Activated T-cell treated with anti-CD3 and anti-CD28 coated beads, Interleukin-2, amount 50 U/mL, for 48 hours (primary cell): ENCODE results near the gene IRF1.

Experiments
- DNase-seq, 2 experiments: peaks; one replicate each; pipeline ENCODE4 v3.0.0-alpha.2; 2020

The IRF1 gene

GRCh38 chr5:132460846-132461568 is 29.6 kb downstream of the IRF1 start:
- no peak for DNase-seq

- no peak for DNase-seq
Measured at GRCh38 chr5:132459983-132460838, 30.4 kb downstream of the IRF1 start.

DNA sequence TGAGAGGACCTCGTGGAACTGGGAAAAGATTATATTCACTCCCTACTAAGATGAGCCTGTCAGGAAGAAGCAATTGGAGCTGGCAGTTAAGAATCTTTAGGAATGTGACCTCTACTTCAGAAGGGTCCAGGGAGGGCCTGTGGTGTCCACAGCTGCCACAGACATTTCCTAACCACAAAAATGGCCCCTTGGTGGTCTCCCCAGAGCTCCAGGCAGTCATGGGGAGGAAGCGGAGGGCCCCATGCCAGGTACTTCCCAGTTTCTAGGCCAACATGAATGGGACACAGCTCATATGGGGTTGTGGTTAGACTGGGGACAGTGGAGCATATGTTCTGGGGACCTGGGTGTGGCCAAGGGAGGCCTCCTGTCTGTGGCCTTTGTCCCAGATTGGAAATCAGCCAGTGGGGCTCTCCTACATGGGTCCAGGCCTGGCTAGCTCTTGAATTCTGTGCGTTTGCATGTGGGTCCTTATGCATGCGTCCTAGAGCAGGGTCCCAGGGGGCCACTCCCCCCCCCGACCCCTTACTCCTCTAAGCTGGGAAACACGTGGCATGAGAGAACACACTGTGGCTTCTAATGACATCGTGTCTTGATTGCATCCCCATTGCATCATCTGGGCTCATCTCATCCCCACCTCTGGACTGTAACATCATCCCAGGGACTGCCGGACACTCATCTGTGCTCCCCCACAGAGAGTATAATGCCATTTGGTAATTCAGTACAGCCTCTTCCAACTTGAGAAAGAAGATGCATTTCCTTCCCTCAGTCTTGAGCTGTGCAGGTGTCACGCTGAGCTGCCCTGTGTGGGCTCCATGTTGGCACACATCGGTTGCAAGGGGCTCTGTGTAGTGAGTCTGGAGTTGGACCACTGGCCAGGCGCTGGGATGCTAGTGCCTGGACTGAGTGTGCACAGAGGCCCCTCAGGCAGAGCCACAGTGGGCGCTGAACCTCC is 31.3 kb downstream of the IRF1 start:
- no peak for DNase-seq

DNA sequence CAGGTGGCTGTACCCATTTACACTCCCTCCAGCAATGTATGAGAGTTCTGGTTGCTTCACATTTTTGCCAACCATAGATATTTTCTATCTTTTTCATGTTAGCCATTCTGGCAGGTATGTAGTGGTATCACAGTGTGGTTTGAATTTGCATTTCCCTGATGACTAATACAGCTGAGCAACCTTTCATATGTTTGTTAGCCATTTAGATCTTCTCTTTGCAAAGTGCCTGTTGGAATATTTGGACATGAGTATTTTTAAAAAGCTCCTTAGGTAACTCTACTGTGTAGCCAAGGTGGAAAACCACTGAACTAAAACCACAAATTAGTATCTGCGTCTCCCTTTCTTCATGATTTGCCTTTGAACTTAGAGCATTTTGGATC is 31.9 kb downstream of the IRF1 start:
- no peak for DNase-seq

GRCh38 chr5:132458226-132458560 is 32.4 kb downstream of the IRF1 start:
- no peak for DNase-seq

- peak; percentile 32 to 43 for DNase-seq
Measured at GRCh38 chr5:132457371-132458225, 33.0 kb downstream of the IRF1 start.

DNA sequence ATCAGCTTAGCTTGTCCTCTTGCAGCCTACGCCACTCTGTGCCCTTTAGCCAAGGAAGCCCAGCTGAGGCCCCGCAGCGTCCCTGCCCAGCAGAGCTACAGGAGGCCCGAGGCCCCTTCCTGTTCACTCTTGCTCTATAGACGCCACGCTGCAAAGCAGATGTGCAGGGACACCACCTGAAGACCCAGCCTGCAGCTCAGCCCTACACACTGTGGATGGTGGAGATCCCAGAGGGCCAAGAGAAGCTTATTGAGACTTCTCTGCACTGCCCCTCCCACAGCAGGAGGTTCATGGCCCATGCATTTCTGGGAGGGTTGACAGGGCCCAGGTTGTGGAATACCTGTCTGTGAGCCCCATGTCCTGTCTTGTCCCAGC is 33.6 kb downstream of the IRF1 start:
- DNase-seq: peak in 1 of 2 experiments; percentile 44

DNA sequence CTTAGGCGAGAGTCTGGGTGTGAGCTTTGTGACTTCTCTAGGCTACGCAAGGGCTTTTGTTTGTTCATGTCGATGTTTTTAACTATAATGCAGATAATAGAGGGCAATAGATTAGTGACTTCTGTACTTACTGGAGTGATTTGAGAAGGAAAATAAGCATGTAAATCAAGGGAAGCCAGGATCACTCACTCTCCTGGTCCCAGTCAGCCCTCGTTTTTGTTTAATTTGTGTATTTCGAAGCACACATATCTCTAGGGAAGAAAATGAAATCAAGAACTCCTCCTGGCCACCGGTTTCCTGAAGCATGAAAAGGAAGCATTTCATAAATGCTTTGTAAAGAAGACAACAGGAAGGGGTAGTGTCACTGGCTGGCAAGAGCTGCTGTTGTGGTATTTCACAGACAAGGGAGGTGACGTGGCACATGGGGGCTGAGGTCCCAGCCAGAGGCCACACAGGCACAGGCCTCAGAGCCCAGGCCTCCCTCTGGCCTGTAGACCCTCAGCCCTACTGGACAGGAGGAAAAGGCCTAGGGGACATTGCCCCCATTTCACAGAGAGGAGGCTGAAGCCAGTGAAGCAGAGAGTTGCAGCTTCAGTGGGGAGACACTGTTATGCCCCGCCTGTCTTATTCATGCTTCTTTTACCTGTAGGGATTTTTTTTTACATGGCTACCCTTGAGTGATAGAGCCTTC is 34.1 kb downstream of the IRF1 start:
- DNase-seq: peak; percentile 63 to 75

GRCh38 chr5:132455614-132456115 is 34.9 kb downstream of the IRF1 start:
- DNase-seq: no peak

DNA sequence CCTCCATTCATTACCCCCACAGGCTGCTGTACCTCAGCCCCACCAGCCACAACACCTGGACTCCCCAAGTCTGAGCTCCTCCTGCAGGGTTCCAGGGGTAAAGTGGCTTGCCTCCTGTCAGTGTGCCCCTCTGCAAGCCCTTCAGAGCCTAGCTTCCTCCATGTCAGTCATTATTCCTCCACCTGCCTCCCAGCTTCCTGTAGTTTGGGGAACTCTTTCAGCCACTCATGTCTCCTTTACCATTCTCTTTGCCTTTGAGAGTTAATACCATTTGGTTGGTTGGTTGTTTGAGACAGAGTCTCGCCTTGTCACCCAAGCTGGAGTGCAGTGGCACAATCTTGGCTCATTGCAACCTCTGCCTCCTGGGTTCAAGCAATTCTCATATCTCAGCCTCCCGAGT is 36.2 kb downstream of the IRF1 start:
- DNase-seq: no peak

GRCh38 chr5:132451387-132451786 is 39.2 kb downstream of the IRF1 start:
- DNase-seq: no peak

GRCh38 chr5:132449060-132449459 is 41.5 kb downstream of the IRF1 start:
- no peak for DNase-seq

DNA sequence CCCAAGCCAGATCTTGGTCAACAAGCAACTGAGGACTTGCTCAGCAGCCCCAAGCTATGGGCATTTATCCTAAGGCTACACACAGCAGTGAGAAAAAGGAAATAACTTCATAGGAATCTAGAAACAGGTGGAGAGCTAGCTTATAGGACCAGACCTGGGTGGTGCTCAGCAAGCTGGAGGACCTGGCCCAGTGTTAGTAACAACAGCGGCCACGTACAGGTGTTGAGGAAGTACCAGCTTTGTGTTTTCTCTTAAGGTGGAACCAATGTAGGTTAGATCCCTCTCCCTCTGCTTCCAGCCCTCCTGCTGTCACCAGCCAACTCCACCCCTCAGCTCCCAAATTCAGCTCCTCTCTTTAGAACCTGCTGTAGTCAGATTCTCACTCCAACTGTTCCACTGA is 43.4 kb downstream of the IRF1 start:
- no peak for DNase-seq

- DNase-seq: no peak
Measured at GRCh38 chr5:132446621-132447020, 44.0 kb downstream of the IRF1 start.

DNA sequence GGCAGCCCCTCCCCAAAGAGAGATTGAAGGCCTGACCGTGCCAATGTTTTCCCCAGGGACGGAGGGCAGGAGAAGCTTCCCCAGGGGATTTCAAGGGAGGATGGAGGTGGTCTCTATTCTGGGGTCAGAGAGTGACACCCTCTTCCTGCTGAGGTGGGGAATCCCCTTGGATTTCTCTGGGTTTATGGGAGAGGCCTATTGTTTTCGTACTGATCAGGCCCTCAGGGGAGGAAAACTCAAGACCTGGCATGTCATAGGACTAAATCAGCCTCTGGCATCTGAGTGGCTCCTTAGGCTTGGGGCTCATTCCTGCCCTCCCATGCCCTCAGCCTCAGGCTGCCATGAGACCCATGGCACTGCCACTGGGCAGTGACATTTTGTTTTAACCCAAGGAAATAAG is 44.6 kb downstream of the IRF1 start:
- DNase-seq: no peak

DNA sequence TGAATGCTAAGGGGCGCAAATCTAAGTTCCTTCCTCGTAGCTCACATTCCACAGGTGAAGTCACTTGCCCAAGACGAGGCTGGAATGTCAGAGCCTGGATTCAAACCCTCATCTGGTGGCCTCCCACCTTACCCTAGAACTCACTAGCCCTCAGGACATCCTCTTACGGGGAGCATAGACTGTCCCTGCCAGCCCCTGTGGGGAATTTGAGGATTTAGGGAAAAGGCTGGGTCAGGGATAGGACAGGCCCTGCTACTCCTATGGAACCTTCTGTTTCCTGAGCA is 45.0 kb downstream of the IRF1 start:
- no peak for DNase-seq

DNA sequence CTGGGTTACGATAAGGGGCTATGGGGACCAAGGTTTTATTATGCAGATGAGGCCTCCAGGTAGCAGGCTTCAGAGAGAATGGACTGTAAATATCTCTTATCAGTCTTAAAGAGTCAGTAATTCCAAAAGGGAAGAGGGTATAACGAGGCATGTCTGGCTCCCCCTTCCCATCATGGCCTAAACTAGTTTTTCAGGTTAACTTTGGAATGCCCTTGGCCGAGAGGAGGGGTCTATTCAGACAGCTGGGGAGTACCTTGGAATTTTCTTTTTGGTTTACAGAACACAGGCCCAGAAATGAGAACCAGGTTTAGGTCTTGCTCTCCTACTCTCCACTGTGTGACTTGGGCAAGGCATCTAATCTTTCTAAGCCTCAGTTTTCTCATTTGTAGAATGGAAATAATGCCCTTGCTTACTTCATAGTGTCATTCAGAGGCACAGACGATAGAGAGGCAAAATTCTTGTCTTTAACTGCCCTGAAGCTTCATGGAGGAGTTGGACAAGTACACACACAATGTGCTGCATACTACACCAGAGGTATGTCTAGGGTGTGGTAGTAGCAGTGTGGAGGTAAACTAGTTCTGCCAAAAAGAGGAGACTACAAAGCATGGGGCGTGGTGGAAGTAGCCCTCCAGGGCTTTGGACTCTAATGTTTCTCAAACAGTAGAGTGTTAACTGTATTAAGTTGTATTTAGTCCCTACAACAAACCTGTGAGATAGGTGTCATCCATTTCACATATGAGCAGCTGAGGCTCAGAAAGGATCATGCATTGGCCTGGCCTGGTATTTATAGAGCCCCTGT is 45.5 kb downstream of the IRF1 start:
- no peak for DNase-seq

DNA sequence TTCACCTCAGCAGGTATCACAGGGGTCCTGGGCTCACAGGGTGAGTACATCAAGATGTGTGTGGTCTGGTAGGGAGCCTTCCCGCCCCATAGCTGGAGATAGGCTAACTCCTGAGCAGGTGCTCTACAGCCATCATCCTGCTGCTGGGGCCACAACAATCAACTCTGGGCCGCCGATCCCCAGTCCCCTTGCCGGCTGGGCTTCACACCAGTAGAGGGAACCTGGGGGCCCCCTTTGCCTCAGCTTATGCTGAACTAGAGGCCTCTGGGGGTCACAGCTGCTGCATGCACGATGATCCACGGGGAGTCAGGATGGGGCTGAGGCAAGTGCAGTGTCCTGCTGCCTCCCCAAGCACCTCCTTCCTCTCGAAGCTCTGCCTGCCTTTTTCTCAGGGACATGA is 46.5 kb downstream of the IRF1 start:
- DNase-seq: no peak

DNA sequence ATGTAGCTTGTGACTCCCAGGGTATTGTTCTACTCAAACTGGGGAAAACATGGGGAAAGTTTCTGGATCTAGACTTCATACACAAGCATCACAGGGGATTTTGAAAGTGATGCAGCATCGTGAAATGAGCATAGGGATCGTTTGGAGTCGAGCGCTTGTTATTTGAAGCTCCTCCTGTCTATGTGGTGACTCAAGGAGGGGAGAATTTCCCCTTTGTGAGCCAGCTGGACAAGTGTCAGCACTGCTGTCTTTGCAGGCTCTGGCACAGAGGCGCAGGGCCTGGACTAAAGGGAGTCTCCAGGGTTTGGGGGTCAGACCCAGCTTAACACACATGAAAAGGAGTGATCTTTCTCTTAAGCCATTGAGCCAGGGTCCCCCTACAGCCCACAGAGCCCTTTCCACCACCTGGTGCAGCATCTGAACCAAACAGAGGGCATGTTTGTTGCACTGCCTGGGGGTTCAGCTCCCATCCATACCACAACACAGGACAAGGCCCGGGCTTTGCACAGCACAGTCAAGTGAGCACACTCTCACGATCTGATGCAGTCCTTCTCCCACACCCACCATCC is 51.0 kb downstream of the IRF1 start:
- DNase-seq: peak in 1 of 2 experiments; percentile 25

DNA sequence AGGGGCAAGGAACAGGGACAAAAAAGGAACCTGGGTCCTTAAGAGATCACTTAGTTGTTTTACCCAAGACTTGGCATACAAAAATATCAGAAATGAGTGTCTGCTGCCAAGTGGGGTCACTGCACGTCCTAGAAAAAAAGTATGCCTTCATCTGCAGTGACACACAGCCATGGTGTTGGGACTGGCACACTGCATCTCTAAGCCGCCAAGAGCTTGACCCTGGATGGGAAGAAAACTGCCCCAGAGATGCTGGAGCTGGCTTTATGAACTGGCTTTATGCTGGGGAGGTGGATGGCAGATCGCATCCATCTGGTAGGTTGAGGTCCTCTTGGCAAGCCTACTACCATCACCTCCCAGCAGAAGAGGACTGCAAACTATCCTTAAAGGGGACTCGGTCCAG is 51.7 kb downstream of the IRF1 start:
- DNase-seq: peak in 1 of 2 experiments; percentile 21

DNA sequence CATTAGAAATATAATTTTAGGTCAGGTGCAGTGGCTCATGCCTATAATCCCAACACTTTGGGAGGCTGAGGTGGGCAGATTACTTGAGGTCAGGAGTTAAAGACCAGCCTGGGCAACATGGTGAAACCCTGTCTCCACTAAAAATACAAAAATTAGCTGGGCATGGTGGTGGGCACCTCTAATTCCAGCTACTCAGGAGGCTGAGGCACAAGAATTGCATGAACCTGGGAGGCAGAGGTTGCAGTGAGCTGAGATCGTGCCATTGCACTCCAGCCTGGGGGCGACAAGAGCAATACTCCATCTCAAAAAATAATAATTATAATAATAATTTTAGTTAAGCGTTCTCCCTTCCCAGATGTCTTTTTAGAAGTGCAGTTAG is 52.3 kb downstream of the IRF1 start:
- peak; percentile 13 to 14 for DNase-seq
